ENCODE data around the gene SPNS2.

Gene SPNS2

DNA sequence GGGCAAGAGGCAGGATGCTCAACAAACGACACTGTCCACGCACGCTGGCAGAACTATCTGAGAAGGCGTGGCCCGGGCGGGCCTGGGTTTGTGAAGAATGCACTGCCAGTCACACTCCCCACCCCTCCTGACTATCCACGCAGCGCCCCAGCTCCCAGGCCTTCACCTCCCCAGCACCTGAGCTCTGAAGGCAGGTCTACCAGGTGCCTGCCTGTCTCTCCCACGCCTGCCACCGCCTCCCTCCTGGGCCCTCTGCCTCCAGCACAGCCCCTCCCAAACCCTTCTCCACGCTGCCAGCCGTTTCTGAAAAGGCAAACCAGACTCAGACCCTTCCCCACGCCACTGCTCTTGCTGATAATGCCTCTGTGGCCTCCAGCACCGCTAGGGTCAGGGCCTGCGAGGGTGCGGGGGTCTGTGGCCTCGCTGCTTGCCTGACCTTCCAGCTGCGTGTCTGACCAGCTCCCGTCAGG lies 44.9 kb downstream of the SPNS2 start:
- H3K4me1 ChIP-seq (ENCODE audit: control insufficient read depth, low read depth, low read length), result no peaks in the 10 kb centered on the region
- H3K9me3 ChIP-seq (ENCODE audit: control insufficient read depth, low read depth, low read length), result no peaks in the 10 kb centered on the region
- no peak overlapping the region for H3K9ac ChIP-seq (ENCODE audit: low read length)
- H3K36me3 ChIP-seq (ENCODE audit: control insufficient read depth, low read depth, low read length), result peaks cover 85% of the 10 kb centered on the region
- H3K27ac ChIP-seq (ENCODE audit: low read length), result no peak overlapping the region
- no peak overlapping the region for H3K4me3 ChIP-seq (ENCODE audit: low read length)
- H3K27me3 ChIP-seq (ENCODE audit: control insufficient read depth, insufficient read depth, low read length), result no peaks in the 10 kb centered on the region

DNA sequence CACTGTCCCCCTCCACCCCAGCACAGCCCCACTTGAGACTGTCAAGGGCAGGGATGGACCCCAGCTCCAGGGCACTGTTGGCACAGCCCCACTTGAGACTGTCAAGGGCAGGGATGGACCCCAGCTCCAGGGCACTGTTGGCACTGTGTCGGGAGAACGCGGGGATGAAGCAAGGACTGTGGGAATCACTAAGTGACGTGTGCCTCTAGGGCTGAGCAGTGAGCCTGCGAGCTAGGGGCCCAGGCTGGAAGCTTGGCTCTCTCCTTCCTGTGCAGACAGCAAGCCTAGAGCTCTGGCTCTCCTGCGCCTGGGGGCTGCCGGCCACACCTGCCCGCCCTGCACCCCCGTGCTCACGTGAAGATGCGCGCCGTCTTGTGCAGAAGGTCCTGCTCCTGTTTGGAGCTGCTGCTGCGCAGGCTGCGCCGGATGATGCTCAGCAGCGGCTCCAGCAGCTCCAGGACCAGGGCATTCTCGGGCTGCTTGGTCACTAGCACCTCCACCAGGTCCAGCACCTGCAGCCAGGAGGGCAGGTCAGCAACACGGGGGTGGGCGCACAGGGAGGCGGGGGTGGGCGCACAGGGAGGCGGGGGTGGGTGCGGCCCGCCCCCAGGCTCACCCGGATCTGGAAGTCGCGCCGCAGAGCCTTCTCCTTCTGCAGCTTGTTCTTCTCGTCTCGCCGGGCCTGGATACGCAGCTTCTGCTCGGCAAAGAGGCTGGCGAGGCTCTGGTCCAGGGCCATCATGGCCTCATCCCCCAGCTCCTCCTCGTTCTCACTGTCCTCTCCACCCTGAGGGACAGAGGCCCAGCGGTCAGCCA lies 45.7 kb downstream of the SPNS2 start:
- Histone ChIP-seq H3K9ac (ENCODE audit: low read length) (no peak overlapping the region), H3K4me3 (ENCODE audit: low read length) (no peak overlapping the region), H3K27me3 (ENCODE audit: control insufficient read depth, insufficient read depth, low read length) (no peaks in the 10 kb centered on the region), H3K27ac (ENCODE audit: low read length) (no peak overlapping the region), H3K36me3 (ENCODE audit: control insufficient read depth, low read depth, low read length) (peaks cover 85% of the 10 kb centered on the region), H3K4me1 (ENCODE audit: control insufficient read depth, low read depth, low read length) (no peaks in the 10 kb centered on the region), H3K9me3 (ENCODE audit: control insufficient read depth, low read depth, low read length) (no peaks in the 10 kb centered on the region)

DNA sequence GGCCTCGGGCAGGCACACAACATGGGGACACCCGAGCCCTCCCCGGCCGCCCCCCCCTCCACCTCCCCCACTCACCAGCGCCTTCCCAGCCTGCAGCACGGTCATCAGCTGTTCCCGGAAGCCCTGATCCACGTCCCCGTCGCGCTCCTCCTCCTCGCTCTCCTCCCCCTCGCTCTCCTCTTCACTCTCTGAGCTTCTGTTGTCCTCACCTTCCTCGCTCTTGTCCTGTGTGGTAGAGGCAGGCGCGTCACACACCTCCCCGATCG lies 46.2 kb downstream of the SPNS2 start:
- no peak overlapping the region for H3K27ac ChIP-seq (ENCODE audit: low read length)
- H3K9ac ChIP-seq (ENCODE audit: low read length), result no peak overlapping the region
- no peaks in the 10 kb centered on the region for H3K27me3 ChIP-seq (ENCODE audit: control insufficient read depth, insufficient read depth, low read length)
- H3K4me3 ChIP-seq (ENCODE audit: low read length), result no peak overlapping the region
- no peaks in the 10 kb centered on the region for H3K4me1 ChIP-seq (ENCODE audit: control insufficient read depth, low read depth, low read length)
- H3K36me3 ChIP-seq (ENCODE audit: control insufficient read depth, low read depth, low read length), result peaks cover 85% of the 10 kb centered on the region
- no peaks in the 10 kb centered on the region for H3K9me3 ChIP-seq (ENCODE audit: control insufficient read depth, low read depth, low read length)

DNA sequence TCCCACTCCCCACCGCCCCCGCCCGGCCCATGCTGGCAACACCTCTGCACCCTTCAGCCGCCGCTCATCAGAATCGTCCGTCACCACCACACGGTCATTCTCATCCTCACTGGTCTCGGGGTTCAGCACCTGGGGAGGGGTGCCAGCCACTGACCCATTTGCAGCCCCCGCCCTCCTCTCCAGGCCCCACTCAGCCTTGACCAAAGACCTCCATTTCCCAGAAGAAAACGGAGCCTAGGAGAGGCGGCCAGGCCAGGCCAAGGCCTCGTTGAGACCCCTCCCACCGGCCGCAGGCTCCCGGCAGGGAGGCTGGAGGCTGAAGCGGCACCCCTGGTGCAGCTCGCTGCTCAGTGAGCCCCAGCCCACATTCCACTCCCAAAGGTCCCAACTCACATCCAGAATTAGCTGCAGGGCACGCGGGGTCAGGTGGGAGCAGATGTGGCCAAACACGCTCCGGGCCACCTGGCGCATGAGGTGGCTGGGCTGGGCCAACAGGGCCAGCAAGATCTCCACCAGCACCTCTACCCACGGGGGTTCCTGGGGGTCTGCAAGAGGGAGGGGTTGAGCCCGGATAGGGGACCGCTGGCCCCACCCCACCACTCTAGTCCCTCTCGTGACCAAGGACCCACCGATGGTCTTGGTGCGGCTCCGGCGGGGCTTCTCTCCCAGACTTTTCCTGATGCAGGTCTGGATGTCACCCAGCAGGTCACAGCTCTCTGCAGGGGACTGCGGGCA lies 46.7 kb downstream of the SPNS2 start:
- H3K9ac ChIP-seq (ENCODE audit: low read length), result no peak overlapping the region
- H3K36me3 ChIP-seq (ENCODE audit: control insufficient read depth, low read depth, low read length), result peaks cover 87% of the 10 kb centered on the region
- H3K27me3 ChIP-seq (ENCODE audit: control insufficient read depth, insufficient read depth, low read length), result no peaks in the 10 kb centered on the region
- H3K27ac ChIP-seq (ENCODE audit: low read length), result no peak overlapping the region
- H3K9me3 ChIP-seq (ENCODE audit: control insufficient read depth, low read depth, low read length), result no peaks in the 10 kb centered on the region
- H3K4me3 ChIP-seq (ENCODE audit: low read length), result no peak overlapping the region
- H3K4me1 ChIP-seq (ENCODE audit: control insufficient read depth, low read depth, low read length), result no peaks in the 10 kb centered on the region

DNA sequence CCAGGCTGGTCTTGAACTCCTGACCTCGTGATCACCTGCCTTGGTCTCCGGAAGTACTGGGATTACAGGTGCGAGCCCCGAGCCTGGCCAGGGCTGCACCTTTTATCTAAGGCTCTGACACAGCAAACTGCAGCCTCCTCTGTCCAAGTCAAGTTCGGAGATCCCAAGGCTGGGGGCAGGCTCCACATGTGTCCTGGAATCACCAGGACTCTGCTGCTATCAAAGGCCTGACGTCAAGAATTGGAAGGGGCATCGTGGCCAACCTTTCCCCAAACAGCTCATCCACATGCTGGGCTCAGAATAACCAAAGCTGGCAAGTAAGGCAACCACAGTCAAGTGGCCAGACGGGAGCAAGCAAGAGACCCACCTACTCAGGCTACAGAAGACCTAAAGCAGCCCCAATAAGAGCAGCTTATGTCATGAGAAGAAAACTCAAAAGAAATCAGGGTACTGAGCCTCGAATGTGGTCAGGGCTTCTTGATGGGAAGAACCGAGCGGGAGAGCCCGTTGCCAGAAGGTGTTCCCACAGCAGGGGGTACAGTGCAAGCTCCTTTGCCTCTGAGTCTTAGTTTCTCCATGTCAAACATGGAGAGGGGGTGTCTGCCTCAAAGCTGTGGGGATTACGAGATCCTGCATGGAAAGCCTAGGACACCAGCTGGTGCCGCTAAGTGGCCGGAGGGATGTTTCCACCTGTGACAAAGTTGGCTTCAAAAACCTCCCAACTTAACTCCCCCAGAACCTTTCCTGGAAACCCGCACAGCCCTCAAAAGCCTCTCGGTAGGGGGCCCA lies 48.6 kb downstream of the SPNS2 start:
- Histone ChIP-seq H3K4me3 (ENCODE audit: low read length) (no peak overlapping the region), H3K36me3 (ENCODE audit: control insufficient read depth, low read depth, low read length) (peaks cover 90% of the 10 kb centered on the region), H3K9ac (ENCODE audit: low read length) (no peak overlapping the region)

DNA sequence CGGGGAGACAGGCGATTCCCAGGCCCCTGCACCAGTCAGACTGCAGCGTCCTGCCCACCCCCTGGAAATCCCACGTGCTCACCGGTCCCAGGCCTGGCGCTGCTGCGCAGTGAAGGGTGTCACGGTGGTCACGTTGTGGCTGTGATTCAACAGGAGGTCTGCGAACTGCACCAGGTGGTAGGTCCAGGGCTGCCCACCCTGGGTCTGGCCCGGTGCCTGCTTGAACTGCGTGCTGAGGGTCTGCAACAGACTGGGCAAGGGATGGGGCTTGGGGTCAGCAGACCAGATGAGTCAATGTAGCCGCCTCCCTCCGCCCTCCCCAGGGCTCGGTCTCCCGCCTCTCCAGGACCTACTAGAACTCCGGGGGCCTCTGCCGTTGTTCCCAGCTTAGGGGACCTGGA lies 49.4 kb downstream of the SPNS2 start:
- Histone ChIP-seq H3K36me3 (ENCODE audit: control insufficient read depth, low read depth, low read length) (peaks cover 90% of the 10 kb centered on the region), H3K4me3 (ENCODE audit: low read length) (no peak overlapping the region), H3K9me3 (ENCODE audit: control insufficient read depth, low read depth, low read length) (no peaks in the 10 kb centered on the region), H3K27ac (ENCODE audit: low read length) (no peak overlapping the region), H3K27me3 (ENCODE audit: control insufficient read depth, insufficient read depth, low read length) (no peaks in the 10 kb centered on the region), H3K4me1 (ENCODE audit: control insufficient read depth, low read depth, low read length) (no peaks in the 10 kb centered on the region), H3K9ac (ENCODE audit: low read length) (no peak overlapping the region)

More for the DNA sequence above, 48.6 kb downstream of the SPNS2 start:
- Histone ChIP-seq H3K4me1 (ENCODE audit: control insufficient read depth, low read depth, low read length) (no peaks in the 10 kb centered on the region), H3K9me3 (ENCODE audit: control insufficient read depth, low read depth, low read length) (no peaks in the 10 kb centered on the region), H3K27me3 (ENCODE audit: control insufficient read depth, insufficient read depth, low read length) (no peaks in the 10 kb centered on the region), H3K27ac (ENCODE audit: low read length) (no peak overlapping the region)

DNA sequence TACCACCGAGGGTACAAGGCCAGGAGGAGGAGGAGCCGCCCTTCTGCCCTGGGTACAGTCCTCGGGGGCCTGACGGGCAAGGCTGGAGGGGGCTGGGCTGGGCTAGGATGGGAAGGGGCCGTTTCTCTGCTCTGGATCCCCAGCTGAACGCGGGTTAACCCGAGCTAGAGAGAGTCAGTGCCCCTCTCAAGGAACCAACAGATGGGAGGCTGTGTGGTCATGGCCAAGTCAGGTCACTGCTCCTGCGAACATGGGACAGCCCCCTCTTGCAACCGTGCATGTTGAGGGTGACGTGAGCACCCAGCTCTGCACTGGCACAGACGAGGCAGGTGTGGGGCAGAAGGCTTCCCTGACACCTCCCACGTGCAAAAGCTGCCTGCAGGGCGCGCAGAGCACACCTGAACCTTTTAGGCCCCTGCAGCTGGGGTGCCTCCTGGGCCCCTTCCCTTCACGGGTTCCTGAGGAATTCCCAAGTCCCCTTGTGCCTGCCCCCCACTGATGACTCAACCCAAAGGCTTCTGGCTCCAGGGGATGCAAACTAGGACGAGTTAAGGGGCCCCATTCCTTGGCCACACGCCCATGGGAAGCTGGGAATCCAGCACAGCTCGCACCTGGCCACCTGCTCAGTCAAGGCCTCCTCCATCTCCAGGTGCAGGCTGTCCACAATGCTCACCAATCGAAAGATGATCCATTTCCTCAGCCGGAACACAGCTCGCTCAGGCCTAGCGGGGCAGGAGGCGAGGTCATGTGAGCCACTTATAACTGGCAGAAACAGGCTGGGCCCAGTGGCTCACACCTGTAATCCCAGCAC lies 50.2 kb downstream of the SPNS2 start:
- Histone ChIP-seq H3K4me1 (ENCODE audit: control insufficient read depth, low read depth, low read length) (peaks cover under 1% of the 10 kb centered on the region), H3K36me3 (ENCODE audit: control insufficient read depth, low read depth, low read length) (peaks cover 91% of the 10 kb centered on the region), H3K9me3 (ENCODE audit: control insufficient read depth, low read depth, low read length) (no peaks in the 10 kb centered on the region), H3K27me3 (ENCODE audit: control insufficient read depth, insufficient read depth, low read length) (no peaks in the 10 kb centered on the region), H3K27ac (ENCODE audit: low read length) (no peak overlapping the region), H3K4me3 (ENCODE audit: low read length) (no peak overlapping the region), H3K9ac (ENCODE audit: low read length) (no peak overlapping the region)

DNA sequence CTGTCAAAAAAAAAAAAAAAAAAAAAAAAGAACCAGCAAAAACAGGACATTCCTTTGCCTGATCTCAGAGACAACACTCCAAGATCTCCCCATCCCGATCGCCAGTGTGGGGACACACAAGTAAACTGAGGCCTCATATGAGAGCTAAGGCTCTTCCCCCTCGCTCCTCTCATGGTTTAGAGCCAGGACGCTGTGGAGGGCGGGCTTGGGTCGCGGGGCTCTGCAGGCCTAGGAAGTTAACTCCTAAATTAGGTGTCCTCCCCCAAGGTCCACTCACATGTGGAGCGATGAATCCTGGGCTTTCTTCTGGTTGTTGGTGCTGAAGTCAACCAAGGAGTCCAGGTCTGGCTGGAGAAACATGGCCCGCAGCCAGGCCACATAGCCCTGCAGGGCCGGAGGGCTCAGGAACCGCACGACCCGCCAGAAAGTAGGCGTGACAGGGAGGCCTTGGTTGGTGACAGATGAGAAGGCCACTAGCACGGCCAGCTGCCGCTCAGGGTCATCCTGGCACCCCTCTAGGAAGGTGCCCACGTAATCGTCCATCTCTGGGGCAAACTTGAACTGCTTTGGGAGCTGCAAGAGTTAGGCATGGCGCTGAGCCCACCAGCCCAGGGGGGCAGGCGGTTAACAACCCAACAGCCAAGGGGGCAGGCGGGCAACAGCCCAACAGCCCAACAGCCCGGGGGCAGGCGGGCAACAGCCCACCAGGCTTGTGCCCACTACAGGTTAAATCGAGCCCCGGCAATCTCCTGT lies 51.3 kb downstream of the SPNS2 start:
- H3K27me3 ChIP-seq (ENCODE audit: control insufficient read depth, insufficient read depth, low read length), result no peaks in the 10 kb centered on the region
- H3K4me3 ChIP-seq (ENCODE audit: low read length), result no peak overlapping the region
- peaks cover 86% of the 10 kb centered on the region for H3K36me3 ChIP-seq (ENCODE audit: control insufficient read depth, low read depth, low read length)
- no peak overlapping the region for H3K9ac ChIP-seq (ENCODE audit: low read length)
- H3K27ac ChIP-seq (ENCODE audit: low read length), result no peak overlapping the region
- peaks cover 5% of the 10 kb centered on the region for H3K4me1 ChIP-seq (ENCODE audit: control insufficient read depth, low read depth, low read length)
- H3K9me3 ChIP-seq (ENCODE audit: control insufficient read depth, low read depth, low read length), result no peaks in the 10 kb centered on the region

DNA sequence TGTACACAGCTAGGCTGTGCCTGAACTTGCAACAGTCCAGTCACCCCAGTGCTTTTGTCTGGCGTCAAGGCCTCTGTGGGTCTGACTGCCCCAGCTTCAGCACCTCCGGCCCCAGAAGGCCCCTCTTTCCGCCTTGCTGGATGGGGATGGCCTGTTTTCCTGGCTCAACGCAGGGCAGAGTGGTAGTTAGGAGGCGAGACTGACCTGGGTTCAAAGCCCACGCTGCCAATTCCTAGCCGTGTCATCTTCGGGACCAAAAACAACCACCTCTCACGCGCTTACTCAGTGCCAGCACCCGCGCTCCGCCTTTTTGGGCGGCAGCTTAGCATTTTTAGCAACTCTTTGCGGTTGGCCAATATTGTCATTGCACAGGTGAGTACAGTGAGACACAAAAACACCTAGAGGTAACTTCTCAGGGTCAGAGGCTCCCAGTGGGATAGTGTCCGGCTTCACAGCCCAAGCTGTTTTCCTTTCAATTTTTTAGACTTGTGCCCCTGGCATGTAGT lies 51.9 kb downstream of the SPNS2 start:
- Histone ChIP-seq H3K9me3 (ENCODE audit: control insufficient read depth, low read depth, low read length) (no peaks in the 10 kb centered on the region), H3K27me3 (ENCODE audit: control insufficient read depth, insufficient read depth, low read length) (no peaks in the 10 kb centered on the region), H3K4me3 (ENCODE audit: low read length) (no peak overlapping the region), H3K36me3 (ENCODE audit: control insufficient read depth, low read depth, low read length) (peaks cover 81% of the 10 kb centered on the region), H3K4me1 (ENCODE audit: control insufficient read depth, low read depth, low read length) (peaks cover 5% of the 10 kb centered on the region), H3K27ac (ENCODE audit: low read length) (peak overlapping the region; percentile 15), H3K9ac (ENCODE audit: low read length) (no peak overlapping the region)

DNA sequence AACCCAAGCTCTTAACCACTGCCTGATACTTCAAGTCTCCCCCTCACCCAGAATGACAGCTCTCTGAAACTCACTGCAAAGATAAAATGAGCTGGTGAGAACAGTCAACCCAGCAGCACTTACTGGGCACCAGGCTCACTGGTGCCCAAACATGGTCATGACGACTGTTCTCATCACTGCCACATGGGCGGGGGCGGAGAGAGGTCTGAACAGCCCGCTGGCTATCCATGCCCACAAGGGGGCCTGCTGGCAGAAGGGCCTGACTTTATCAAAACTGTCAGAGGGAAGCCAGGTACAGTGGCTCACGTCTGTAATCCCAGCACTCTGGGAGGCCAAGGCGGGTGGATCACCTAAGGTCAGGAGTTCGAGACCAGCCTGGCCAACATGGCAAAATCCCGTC lies 52.5 kb downstream of the SPNS2 start:
- peaks cover 75% of the 10 kb centered on the region for H3K36me3 ChIP-seq (ENCODE audit: control insufficient read depth, low read depth, low read length)
- no peaks in the 10 kb centered on the region for H3K9me3 ChIP-seq (ENCODE audit: control insufficient read depth, low read depth, low read length)
- no peak overlapping the region for H3K4me3 ChIP-seq (ENCODE audit: low read length)
- no peaks in the 10 kb centered on the region for H3K27me3 ChIP-seq (ENCODE audit: control insufficient read depth, insufficient read depth, low read length)
- H3K4me1 ChIP-seq (ENCODE audit: control insufficient read depth, low read depth, low read length), result peaks cover 7% of the 10 kb centered on the region
- H3K27ac ChIP-seq (ENCODE audit: low read length), result peak overlapping the region; percentile 15
- H3K9ac ChIP-seq (ENCODE audit: low read length), result no peak overlapping the region

All from iPS-18a (cell line).